ENCODE results near the gene ARHGEF1.

ARHGEF1 gene

DNA sequence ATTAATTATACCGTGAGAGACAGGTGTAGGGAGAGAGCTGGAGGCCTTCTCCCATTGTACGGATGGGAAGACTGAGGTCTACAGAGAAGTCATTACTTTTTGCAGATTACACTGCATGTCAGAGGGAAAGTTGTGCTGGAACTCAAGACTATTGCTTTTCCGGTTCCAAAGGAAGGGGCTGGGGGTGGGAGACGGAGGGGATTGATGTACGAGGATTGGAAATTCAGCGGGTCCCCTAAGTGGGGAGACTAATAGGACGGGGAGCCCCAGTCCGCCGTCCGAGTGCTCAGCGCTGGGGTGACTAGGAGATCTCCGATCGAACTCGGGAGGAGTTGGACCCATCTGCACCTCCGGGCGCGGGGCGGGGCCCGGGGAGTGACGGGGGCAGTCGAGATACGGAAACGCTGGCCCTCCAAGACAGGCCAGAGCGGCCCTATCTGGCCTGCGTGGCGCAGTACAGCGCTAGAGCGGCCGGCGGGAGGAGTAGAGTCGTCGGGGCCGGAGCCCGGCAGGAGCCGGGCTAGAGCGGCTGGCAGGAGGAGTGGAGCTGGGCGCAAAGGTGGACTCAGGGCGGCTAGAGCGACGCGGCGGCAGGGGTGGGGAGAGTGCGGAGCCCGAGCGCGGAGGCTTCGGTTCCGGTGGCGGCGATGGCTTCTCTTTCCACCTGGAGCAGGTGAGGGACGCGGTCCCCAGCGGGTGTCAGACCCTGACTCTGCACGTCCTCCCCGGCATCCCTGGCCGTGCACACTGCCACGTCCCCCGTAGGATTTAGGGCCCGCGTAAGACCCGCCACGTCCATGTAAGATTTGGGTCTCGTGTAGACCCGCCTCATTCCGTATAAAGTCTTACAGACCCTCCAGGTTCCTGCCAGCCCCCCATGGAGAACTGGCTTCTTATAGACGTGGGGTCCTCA, 1.1 kb downstream of the ARHGEF1 start:
- DNase-seq = peak; percentile 96

DNA sequence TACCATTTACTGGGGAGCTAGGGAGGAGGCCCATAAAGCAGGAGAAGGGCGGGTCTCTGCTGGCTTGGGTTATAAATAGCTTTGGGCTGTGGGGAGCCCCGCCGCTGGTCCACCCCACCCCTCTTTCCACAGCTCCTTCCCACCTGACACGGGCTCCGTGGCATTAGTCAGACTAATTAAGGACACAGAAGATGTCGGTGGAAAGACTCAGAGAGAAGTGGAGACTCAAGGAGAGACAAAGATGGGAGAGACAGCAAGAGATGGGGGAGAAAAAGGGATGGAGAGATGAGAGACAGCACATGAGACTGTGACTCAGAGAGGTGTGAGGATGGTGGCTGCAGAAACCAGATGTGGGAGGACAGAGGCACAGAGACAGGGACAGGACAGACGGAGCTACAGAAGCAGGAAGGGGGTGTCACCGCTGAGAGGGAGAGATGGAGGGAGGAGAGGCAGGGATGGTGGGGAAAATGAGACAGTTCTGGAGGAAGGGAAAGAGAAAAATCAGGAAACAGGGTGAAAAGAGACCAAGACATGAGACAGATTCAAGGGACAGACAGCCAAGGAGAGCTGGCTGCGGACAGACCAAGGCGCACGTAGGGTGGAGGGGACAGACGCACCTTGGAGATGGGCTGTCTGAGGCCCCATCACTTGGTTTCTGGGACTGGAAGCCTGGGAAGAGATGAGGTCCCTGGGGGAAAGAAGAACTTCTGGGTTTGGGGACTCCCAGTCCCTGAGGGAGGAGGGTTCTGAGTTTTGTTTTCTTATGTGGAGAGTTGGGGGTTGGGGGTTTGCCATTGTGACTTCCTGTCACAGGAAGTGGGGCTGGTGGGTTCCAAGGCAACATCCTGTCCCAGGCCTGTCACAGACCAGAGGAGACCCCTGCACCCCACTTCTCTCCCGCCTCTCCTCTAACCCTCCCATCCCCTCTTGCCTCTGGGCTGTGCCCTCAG, 4.1 kb downstream of the ARHGEF1 start:
- DNase-seq = peak; percentile 72

DNA sequence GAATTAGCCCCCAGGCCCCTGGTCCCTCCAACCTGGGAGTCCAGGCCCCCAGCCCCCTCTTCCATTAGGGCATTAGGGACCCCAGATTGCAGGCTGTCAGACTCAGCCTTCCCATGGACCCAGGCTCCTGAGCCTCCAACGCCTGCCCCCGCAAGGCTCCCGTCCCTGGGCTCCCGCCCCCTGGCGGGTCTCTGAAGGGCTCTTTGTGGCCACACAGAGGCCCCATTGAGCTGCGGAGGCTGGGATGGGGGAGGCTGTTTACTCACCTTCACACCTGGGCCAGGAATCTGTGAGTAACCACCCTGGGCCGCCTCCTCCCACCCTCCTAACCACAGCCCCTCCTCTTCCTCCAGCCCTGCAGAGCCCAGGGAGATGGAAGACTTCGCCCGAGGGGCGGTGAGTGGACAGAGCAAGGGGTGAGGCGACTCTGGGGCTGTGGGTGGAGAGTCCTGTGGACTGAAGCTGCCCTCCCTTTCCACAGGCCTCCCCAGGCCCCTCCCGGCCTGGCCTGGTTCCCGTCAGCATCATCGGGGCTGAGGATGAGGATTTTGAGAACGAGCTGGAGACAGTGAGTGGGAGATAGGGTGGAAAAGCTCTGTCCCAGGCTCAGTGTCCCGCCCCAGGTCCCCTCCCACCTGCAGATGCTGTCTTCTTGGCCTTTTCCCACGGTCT, 4.9 kb downstream of the ARHGEF1 start:
- peak; percentile 83 for DNase-seq

DNA sequence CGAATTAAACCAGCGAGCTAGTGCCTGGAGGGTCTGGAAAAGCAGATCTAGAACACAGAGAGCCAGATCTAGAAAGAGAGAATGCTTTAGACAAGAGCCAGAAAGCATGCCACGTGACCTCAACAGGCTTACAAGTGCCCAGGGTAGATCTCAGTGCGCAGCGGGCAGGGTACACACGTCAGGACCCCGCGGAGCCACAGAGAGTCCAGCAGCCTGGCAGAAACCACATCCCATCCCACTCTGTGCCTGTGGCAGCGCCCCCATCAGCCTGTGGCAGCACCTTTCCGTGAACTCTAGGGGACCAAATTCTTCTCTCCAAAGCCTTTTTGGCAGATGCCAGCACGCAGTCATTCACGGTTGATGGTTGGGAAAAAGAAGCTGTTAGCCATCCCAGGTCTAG, 5.9 kb downstream of the ARHGEF1 start:
- DNase-seq = no peak

DNA sequence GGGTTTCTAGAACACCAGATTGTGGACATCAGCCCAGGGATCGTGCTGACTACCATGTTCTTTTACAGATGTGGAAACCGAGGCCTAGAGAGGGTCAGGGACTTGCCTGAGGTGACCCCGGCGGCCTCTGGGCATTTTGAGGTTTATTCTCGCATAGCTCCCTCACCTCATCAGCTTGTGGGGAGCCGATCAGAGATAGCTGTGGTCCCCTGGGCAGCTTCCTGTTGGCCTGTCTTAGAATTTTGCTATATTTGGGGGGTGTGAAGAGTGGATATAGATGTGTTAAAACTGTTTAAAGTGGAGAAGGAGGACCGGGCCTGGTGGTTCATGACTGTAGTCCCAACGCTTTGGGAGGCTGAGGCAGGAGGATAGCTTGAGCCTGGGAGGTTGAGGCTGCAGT, 6.9 kb downstream of the ARHGEF1 start:
- no peak for DNase-seq

DNA sequence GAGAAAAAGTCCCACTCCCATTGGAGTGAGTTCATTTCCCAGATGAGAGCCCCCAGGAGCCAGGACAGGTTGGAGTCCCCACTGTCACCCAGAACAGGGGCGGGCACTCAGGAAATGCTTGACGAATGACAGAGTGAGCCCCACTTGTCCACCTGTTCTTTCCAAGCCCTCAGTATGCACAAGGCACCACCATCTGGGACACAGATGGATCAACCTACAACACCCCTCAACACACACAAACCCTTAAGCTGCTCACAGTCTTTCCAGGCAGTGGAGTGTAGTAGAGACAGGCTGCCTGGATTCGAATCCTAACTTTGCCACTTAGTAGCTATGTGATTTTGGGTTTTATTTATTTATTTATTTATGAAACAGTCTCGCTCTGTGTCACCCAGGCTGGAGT, 8.0 kb downstream of the ARHGEF1 start:
- DNase-seq = no peak

DNA sequence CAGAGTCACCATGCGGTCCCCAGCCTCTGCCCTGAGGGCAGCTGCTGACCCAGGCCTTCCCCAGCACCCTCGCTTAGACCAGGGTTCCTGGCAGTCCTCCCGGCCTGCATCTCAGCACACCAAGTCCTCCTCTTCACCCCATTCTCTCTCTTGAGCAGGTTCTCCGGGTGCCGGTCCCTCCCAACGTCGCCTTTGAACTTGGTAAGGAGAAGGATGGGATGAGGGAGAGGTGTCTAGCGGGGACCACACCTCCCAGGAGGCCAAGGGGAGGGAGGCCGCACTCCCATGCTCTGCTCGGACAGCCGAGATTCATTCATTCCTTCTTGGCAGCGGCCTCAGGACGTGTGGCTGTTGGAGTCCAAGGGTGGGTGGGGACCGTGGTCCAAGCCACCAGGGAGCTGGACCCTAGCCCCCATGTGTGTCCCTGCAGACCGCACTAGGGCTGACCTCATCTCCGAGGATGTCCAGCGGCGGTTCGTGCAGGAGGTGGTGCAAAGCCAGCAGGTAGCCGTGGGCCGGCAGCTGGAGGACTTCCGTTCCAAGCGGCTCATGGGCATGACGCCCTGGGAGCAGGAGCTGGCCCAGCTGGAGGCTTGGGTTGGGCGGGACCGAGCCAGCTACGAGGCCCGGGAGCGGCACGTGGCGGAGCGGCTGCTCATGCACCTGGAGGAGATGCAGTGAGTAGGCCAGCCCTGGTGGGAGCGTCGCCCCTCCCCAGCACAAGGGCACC, 9.4 kb downstream of the ARHGEF1 start:
- DNase-seq = no peak

DNA sequence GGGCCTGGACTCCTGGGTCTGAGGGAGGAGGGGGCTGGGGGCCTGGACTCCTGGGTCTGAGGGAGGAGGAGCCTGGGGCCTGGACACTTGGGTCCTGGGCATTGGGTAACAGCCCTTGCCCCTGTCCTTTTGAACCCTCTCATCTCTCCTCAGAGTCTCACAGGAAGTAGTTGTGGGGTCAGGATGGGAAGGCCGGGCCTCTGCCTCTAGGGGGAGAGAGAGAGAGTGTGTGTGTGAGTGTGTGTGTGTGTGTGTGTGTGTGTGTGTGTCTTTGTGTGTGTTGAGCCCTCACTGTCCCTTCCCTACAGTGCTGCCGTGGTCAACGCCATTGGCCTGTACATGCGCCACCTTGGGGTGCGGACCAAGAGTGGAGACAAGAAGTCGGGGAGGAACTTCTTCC, 10.9 kb downstream of the ARHGEF1 start:
- peak; percentile 38 for DNase-seq

DNA sequence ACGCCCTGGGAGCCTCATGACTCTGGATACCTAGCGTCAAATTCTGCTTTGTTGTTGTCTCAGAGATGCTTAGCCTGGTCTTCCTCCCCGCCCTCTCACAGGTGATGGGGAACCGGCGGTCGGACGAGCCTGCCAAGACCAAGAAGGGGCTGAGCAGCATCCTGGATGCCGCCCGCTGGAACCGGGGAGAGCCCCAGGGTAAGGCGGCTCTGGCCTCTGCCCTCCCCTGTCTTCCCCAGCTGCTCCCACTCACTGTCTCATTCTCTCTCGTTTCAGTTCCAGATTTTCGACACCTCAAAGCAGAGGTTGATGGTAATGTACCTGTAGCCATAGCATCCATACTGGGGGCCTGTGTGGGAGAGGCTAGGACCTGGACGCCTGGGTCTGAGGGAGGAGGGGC, 11.4 kb downstream of the ARHGEF1 start:
- DNase-seq = no peak

DNA sequence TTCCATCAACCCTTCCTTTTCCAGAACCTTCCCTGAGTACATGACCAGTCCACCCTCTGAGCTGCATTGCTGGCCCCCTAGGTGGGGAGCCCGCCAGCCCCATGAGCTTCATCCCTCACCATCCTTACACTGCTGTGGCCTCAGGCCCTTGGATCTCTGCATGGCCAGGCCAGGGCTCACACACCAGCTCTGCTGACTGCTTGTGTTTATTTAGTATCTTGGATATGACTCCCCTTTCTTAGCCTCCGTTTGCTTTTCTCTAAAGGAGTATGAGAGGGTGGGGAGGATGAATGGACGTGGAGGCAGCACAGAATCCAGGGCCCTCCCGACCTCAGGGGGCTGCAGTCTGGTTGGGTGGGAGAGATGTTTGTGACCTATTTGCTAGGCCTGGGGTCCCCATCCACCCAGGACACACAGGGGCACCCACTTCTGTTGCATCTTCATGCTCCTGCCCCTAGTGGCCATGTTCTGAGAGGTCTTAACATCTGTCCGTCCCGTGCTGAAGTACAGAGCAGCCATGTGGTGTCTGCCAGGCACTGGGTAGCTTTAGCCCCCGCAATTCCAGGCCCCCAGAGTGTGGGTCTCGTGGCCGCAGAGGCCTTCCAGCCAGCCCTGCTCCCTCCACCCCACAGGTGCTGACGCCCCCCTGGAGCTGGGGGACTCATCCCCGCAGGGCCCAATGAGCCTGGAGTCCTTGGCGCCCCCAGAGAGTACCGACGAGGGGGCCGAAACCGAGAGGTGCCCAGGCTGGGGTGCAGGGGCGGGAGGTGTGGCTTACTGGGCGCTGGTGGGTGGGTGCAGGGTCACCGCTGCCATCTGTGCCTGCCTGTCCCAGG, 13.0 kb downstream of the ARHGEF1 start:
- DNase-seq = no peak

DNA sequence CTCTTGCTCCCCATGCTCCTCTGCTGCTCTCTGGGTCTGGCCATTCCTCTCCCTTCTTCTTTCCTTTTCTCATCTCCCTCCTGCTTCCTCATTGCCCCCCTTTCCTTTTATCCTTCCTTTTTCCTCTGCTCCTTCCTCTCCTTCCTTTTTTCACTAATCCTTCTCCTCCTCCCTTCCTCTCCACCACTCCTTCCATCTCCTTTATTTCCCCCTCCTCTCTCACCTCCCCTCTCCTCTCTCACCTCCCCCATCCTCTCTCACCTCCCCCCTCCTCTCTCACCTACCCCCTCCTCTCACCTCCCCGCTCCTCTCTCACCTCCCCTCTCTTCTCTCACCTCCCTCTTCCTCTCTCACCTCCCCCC, 13.6 kb downstream of the ARHGEF1 start:
- no peak for DNase-seq

DNA sequence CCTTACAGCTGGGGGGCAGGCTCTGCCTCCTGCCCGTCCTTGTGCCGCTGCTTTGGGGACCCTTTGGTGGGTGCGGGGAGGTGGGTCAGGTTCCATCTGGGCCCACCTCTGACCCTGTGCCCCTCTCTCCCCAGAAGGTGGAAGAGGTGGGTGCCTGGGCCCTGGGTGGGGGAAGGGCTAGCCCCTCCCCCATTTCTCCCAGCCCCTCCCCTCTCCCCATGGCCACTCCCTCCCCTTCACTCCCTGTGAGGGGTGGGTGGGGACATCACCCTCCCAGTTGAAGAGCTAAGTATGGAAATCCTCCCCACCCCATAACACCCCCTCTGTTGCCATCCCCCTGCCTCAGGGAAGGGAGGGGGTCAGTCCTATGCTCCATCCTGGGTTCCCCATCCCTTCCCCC, 14.2 kb downstream of the ARHGEF1 start:
- DNase-seq = no peak

DNA sequence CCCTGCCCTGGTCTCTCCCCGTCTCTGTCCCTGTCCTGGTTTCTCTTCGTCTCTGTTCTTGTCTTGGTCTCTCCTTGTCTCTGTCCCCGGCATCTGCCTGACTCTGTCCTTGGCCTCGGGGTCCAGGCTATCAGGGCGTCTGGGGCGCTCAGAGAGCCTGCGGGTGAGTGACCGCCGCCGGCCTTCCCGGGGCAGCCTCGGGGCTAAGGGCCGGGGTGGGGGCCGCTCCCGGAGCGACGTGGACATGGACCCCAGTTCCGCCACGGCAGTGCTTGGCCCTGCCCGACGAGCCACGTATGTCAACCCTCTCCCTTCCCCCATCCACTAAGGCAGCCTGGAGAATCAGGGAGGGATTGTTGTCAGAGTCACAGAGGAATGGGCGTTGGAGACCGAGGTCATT, 14.8 kb downstream of the ARHGEF1 start:
- DNase-seq = no peak

DNA sequence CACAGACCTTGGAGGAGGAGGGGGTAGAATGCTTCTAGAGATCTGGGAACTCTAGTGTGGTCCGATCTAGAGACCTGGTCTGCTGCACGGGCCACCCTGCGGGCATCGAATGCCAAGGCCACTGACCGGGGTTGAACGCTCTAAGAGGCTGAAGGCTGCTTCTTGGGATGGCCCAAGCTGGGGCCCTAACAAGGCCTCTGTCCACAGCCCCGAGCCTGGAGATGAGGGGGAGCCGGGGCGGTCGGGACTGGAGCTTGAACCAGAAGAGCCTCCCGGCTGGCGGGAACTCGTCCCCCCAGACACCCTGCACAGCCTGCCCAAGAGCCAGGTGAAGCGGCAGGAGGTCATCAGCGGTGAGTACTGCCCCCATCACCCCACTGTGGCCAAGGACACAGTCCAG, 15.3 kb downstream of the ARHGEF1 start:
- no peak for DNase-seq

DNA sequence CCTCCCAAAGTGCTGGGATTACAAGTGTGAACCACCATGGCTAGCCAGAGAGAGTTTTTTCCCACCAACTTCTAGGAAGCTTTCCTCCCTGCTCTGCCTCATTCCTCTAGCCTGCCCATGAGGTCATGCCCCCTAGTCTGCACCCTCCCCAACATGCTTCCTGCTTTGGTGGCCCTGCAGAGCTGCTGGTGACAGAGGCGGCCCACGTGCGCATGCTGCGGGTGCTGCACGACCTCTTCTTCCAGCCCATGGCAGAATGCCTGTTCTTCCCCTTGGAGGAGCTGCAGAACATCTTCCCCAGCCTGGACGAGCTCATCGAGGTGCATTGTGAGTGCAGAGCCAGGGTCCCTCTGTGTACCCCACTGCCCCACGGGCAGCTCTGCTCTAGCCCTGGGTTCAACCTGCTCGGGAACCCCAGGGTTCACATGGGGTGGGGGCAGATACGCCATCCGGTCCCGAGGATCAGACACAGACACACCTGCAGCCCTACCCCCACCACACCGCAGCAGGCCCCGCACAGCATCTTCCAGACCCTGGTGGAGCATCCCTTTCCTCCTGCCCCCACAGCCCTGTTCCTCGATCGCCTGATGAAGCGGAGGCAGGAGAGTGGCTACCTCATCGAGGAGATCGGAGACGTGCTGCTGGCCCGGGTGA, 18.9 kb downstream of the ARHGEF1 start:
- DNase-seq = no peak

DNA sequence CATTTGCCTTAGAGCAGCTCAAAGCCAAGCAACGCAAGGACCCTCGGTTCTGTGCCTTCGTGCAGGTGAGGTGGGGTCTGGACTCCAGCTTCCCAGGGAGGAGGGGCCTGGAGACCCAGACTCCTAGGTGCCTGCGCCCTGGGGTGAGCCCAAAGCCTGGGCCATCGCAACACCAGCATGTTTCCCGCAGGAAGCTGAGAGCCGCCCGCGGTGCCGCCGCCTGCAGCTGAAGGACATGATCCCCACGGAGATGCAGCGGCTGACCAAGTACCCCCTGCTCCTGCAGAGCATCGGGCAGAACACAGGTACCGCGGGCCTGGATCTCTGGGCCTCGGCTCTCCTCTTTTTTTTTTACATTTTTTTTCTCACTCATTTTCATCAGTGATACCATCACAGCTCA, 19.6 kb downstream of the ARHGEF1 start:
- DNase-seq = no peak

DNA sequence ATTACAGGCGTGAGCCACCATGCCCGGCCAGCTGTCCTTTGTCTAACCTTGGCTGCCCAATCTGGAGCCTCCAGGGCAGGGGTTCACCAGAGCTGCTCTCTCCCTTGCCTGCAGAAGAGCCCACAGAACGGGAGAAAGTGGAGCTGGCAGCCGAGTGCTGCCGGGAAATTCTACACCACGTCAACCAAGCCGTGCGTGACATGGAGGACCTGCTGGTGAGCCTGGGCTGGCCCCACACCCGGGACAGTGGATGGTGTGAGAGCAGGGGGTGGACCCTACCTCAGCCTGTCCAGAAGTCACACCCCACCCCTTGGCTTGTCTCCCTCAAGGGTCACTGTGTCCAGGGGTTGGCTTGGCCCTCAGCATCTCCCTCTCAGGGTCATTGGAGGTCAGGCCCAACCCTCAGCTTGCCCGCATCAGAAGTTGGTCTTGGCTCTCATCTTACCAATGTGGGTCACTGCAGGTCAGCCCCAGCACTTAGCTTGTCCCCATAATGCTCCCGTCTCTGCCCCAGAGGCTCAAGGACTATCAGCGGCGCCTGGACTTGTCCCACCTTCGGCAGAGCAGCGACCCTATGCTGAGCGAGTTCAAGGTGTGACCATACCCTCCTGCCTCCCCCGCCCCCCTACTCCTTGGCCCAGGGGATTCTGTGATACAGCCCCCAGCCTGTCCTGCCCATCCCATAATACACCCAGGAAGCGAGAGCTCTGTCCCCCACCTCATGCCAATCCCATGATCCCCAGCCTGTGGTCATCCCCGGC, 20.4 kb downstream of the ARHGEF1 start:
- no peak for DNase-seq

DNA sequence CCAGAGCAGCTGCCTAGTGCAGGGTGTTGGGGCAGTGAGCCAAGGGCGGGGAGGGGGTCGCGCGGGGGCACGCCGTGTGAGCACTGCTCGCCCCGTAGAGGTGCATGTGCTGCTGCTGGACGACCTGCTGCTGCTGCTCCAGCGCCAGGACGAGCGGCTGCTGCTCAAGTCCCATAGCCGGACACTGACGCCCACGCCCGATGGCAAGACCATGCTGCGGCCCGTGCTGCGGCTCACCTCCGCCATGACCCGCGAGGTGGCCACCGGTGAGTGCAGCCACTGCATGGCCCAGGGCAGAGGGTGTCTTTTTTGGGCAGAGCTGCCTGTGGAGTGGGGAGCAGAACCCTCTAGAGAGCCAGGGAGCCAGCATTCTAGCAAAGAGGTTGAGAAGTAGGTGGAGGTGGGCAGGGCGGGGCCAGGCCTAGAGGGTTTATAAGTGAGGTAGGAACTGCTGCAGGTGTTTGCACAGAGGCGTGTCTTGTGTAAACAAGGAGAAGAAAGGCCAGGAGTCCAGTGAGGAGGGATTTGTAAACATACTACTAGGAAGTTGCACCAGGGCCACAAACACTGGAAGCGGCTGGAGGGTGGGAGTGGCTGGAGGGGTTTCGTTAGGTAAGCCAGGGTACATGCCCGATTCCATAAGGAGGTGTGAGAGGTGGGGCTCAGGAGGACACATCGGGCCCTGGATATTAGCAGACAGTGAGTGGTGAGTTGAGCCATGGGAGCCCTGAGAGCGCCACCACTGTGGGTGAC, 21.3 kb downstream of the ARHGEF1 start:
- DNase-seq = no peak

DNA sequence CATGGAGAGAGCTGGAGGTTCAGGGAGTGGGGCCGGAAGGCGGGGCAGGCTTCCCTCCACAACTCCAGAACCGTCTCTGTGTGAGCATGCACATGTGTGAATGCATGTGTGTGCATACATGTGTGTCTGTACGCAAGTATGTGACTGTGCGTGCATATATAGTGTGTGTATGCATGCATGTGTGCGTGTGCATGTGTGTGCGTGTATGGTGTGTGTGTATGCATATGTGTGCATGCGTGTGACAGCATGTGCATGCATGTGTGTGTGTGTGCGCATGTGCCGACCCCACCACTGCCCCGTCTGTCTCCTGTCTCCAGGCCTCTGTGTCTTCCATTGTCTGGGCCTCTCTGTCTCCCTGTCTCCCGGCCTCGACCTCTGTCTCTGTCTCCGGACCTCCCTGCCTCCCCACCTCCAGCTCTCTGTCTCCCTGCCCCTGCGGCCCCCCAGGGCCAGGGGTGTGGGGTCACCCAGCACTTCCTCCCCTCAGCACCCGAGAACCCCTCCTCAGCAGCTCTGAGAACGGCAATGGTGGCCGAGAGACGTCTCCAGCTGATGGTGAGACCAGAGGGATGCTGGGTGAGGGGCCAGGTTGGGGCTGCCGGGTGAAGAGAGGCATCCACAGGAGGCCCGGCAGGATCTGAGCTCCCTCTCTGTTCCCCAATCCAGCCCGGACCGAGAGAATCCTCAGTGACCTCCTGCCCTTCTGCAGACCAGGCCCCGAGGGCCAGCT, 22.5 kb downstream of the ARHGEF1 start:
- DNase-seq = no peak

All from activated CD4-positive, alpha-beta T cell treated with anti-CD3 and anti-CD28 coated beads, Interleukin-2, Interleukin-6, amounts not matched to agents 100 ng/mL and 50 ng/mL, durations not matched to agents 16 hours and 8 hours (primary cell).